ENCODE results near the gene MINK1.

GRCh38 chr17:4858068-4858881, 25.1 kb downstream of the MINK1 start:
- TF ChIP-seq CTCF (conservative IDR thresholded peaks at IDR 0.05 in 1 of 2, IDR thresholded peaks at IDR 0.05 in 1 of 2; ENCODE audit: extremely low read depth in 1 of 2, insufficient read depth in 1 of 2, low read depth in 1 of 2, low read length in 2 of 2) (no peak), EZH2 (IDR thresholded peaks at IDR 0.05; ENCODE audit: borderline replicate concordance, low read length) (no peak)

Measured in mammary epithelial cell (primary cell).